HG03175 (cell line): Measurements from ENCODE around the gene ITPKB.
"Not testable (repeated sequence)": the region's sequence is repeated elsewhere in the genome, so short reads cannot be mapped to it uniquely, and the experiment has no call there.

Experiments
- ATAC-seq: cut with Tn5 transposase; IDR thresholded peaks from one replicate; pipeline ENCODE4 v1.9.1; 2021; ENCODE audit warnings: mild to moderate bottlenecking, moderate library complexity; ENCODE audit not compliant: unreplicated experiment

Gene ITPKB

GRCh38 chr1:226761322-226761721, 22.2 kb upstream of the ITPKB start:
- ATAC-seq: no peak

- no peak for ATAC-seq
Measured at GRCh38 chr1:226754793-226755533, 15.9 kb upstream of the ITPKB start.

GRCh38 chr1:226754097-226754496, 15.0 kb upstream of the ITPKB start:
- ATAC-seq: no peak

- no peak for ATAC-seq
Measured at GRCh38 chr1:226751703-226752102, 12.6 kb upstream of the ITPKB start.

- no peak for ATAC-seq
Measured at GRCh38 chr1:226751214-226751613, 12.1 kb upstream of the ITPKB start.

- no peak for ATAC-seq
Measured at GRCh38 chr1:226749467-226749866, 10.4 kb upstream of the ITPKB start.

- ATAC-seq: no peak
Measured at GRCh38 chr1:226748306-226748705, 9.2 kb upstream of the ITPKB start.

GRCh38 chr1:226747519-226748263, 8.6 kb upstream of the ITPKB start:
- ATAC-seq: not testable (repeated sequence)

GRCh38 chr1:226743259-226743658, 4.2 kb upstream of the ITPKB start:
- ATAC-seq: no peak

GRCh38 chr1:226741009-226741408, 1.9 kb upstream of the ITPKB start:
- no peak for ATAC-seq

- ATAC-seq: no peak
Measured at GRCh38 chr1:226739696-226740065, 599 bp upstream of the ITPKB start.

GRCh38 chr1:226738421-226738994, 574 bp downstream of the ITPKB start:
- peak; percentile 25 for ATAC-seq

GRCh38 chr1:226737819-226738420, 1.2 kb downstream of the ITPKB start:
- peak; percentile 21 for ATAC-seq

- peak; percentile 49 for ATAC-seq
Measured at GRCh38 chr1:226736908-226737818, 1.9 kb downstream of the ITPKB start.

- no peak for ATAC-seq
Measured at GRCh38 chr1:226736001-226736907, 2.8 kb downstream of the ITPKB start.

- no peak for ATAC-seq
Measured at GRCh38 chr1:226735576-226735975, 3.5 kb downstream of the ITPKB start.

- no peak for ATAC-seq
Measured at GRCh38 chr1:226734611-226735153, 4.4 kb downstream of the ITPKB start.

GRCh38 chr1:226733876-226734275, 5.2 kb downstream of the ITPKB start:
- no peak for ATAC-seq

- ATAC-seq: no peak
Measured at GRCh38 chr1:226733304-226733703, 5.8 kb downstream of the ITPKB start.
